HepG2 (cell line): ENCODE results near the gene AP4M1. TPM values are rescaled to one million over a fixed set of nuclear protein-coding genes. Genes with fewer than 3 reads are reported as not detected.

Experiments
- CBX5 ChIP-seq: sonication (generic); formaldehyde crosslinking; IDR thresholded peaks from 2 replicates; pipeline ENCODE4 v1.4.0; 2020; ENCODE audit warnings: missing genetic modification reagents, borderline replicate concordance
- EHMT2 ChIP-seq: fragments of 200-600 bp; sonication (generic); IDR thresholded peaks from 2 replicates; pipeline ENCODE4 v1.7.0; 2017; ENCODE audit warnings: antibody characterized with exemption, low read depth, low read length, borderline replicate concordance
- ESRRA ChIP-seq: sonication (generic); formaldehyde crosslinking; IDR thresholded peaks from 2 replicates; pipeline ENCODE4 v1.5.1; 2020; ENCODE audit warnings: mild to moderate bottlenecking, low read depth, missing genetic modification reagents
- FOXP1 ChIP-seq, 2 experiments: fragments of 450-650 bp in 1 of 2; IDR thresholded peaks; 2 replicates each; pipeline ENCODE4 v1.6.1; 2017 to 2018; ENCODE audit warnings: antibody characterized with exemption in 1 of 2
- GTF2F1 ChIP-seq: fragments of 150-350 bp; IDR thresholded peaks from 2 replicates; pipeline ENCODE4 v1.6.1; 2014; ENCODE audit warnings: low read length
- HMG20B ChIP-seq: conservative IDR thresholded peaks from 2 replicates; pipeline ENCODE4 v1.6.1; 2016; ENCODE audit warnings: missing genetic modification reagents, missing compliant biosample characterization
- HNRNPH1 ChIP-seq: fragments of 200-400 bp; formaldehyde crosslinking; optimal IDR thresholded peaks from 2 replicates; pipeline ENCODE3; 2017; ENCODE audit warnings: mild to moderate bottlenecking, low read depth, low read length
- KAT8 ChIP-seq: IDR thresholded peaks from 2 replicates; pipeline ENCODE4 v1.6.1; 2016; ENCODE audit warnings: missing genetic modification reagents, missing compliant biosample characterization
- MAFG ChIP-seq: sonication (generic); formaldehyde crosslinking; IDR thresholded peaks from 2 replicates; pipeline ENCODE4 v1.5.1; 2020; ENCODE audit warnings: mild to moderate bottlenecking, missing genetic modification reagents
- MAFK ChIP-seq, 2 experiments: IDR thresholded peaks in 1 of 2; conservative IDR thresholded peaks in 1 of 2; 2 replicates each; pipeline ENCODE4 v1.6.1; 2011; ENCODE audit warnings: improper control_type of control experiment in 2 of 2, low read length in 2 of 2
- MATR3 ChIP-seq: sonication (generic); formaldehyde crosslinking; IDR thresholded peaks from 2 replicates; pipeline ENCODE4 v1.4.0; 2020; ENCODE audit warnings: missing genetic modification reagents
- NCOR1 ChIP-seq: fragments of 200-600 bp; sonication (generic); IDR thresholded peaks from 2 replicates; pipeline ENCODE4 v1.7.0; 2017; ENCODE audit warnings: antibody characterized with exemption, low read length, borderline replicate concordance
- NFKBIZ ChIP-seq: IDR thresholded peaks from 2 replicates; pipeline ENCODE4 v1.6.1; 2018; ENCODE audit warnings: missing genetic modification reagents, missing compliant biosample characterization
- SATB2 ChIP-seq: sonication (generic); formaldehyde crosslinking; IDR thresholded peaks from 2 replicates; pipeline ENCODE4 v1.5.0; 2020; ENCODE audit warnings: missing genetic modification reagents
- ZNF260 ChIP-seq: sonication (generic); formaldehyde crosslinking; IDR thresholded peaks from 2 replicates; pipeline ENCODE4 v1.4.0; 2020; ENCODE audit warnings: missing genetic modification reagents, low read depth, mild to moderate bottlenecking, borderline replicate concordance
- ZNF329 ChIP-seq: sonication (generic); formaldehyde crosslinking; IDR thresholded peaks from 2 replicates; pipeline ENCODE4 v1.9.0; 2021; ENCODE audit warnings: low read depth, mild to moderate bottlenecking, missing genetic modification reagents
- ZNF570 ChIP-seq: sonication (generic); formaldehyde crosslinking; IDR thresholded peaks from 2 replicates; pipeline ENCODE4 v1.4.0; 2020; ENCODE audit warnings: mild to moderate bottlenecking, missing genetic modification reagents, borderline replicate concordance
- polyA plus RNA-seq, 8 experiments: library from polyadenylated mRNA; depleted of rRNA in 3 of 8; stranded (reverse) in 7 of 8; unstranded in 1 of 8; fragments of >200 nt; fragmentation: Illumina TruSeq in 4 of 8; extraction: Trizol in 4 of 8; gene quantifications; 2 replicates each; pipeline versions ENCODE4 v1.2.1 to v1.2.3, GENCODE V29; 2011 to 2016; ENCODE audit warnings: low read depth in 4 of 8, missing spikeins in 1 of 8, mixed read lengths in 1 of 8; ENCODE audit not compliant: insufficient read depth in 1 of 8
- total RNA-seq, 5 experiments: library from RNA; depleted of rRNA; stranded (reverse); fragments of >200 nt; fragmentation: Illumina TruSeq; extraction: Trizol; gene quantifications; 2 replicates each; pipeline ENCODE4 v1.2.3, GENCODE V29; 2016; ENCODE audit warnings: low read depth in 1 of 5
- TF ChIP-seq, protein P1 (sequence below): sonication (generic); formaldehyde crosslinking; IDR thresholded peaks from 2 replicates; pipeline ENCODE4 v1.4.0; 2020; ENCODE audit warnings: mild to moderate bottlenecking, missing genetic modification reagents, borderline replicate concordance
- TF ChIP-seq, protein P2 (sequence below): sonication (generic); formaldehyde crosslinking; IDR thresholded peaks from 2 replicates; pipeline ENCODE4 v1.8.0; 2022; ENCODE audit warnings: missing genetic modification reagents, mild to moderate bottlenecking, inconsistent platforms, borderline replicate concordance
- TF ChIP-seq, protein P3 (sequence below): sonication (generic); formaldehyde crosslinking; conservative IDR thresholded peaks from 2 replicates; pipeline ENCODE4 v1.4.0; 2020; ENCODE audit warnings: missing genetic modification reagents
- TF ChIP-seq, protein P4 (sequence below): sonication (generic); formaldehyde crosslinking; IDR thresholded peaks from 2 replicates; pipeline ENCODE4 v1.5.0; 2020; ENCODE audit warnings: mild to moderate bottlenecking, missing genetic modification reagents
- TF ChIP-seq, protein P5 (sequence below): sonication (generic); formaldehyde crosslinking; IDR thresholded peaks from 2 replicates; pipeline ENCODE4 v1.4.0; 2020; ENCODE audit warnings: low read depth, mild to moderate bottlenecking, missing genetic modification reagents

AP4M1 gene
- total and polyA plus RNA-seq, 2 of the 13 experiments (the other 11 are each of a cell fraction or from before 2014, with no cell fraction given), result 6.3 to 9.7 TPM

DNA sequence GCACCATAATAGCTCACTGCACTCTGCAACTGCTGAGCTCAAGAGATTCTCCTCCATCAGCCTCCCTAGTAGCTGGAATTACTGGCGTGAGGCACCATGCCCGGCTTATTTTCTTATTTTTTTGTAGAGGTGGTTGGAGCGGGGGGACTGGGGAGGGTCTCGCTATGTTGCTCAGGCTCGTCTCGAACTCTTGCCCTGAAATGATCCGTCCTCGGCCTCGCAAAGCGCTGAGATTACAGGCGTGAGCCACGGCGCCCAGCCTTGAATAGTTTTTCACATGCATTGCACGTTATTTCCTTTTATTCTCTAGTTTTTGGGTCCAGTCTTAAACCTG is 46.7 kb downstream of the AP4M1 start (continued):
- no peak for TF ChIP-seq MATR3 (CRISPR knock-in tag)
- TF ChIP-seq HMG20B (CRISPR knock-in tag), result no peak
- TF ChIP-seq NCOR1, result no peak
- no peak for TF ChIP-seq MAFG (CRISPR knock-in tag)
- TF ChIP-seq, protein P1, sequence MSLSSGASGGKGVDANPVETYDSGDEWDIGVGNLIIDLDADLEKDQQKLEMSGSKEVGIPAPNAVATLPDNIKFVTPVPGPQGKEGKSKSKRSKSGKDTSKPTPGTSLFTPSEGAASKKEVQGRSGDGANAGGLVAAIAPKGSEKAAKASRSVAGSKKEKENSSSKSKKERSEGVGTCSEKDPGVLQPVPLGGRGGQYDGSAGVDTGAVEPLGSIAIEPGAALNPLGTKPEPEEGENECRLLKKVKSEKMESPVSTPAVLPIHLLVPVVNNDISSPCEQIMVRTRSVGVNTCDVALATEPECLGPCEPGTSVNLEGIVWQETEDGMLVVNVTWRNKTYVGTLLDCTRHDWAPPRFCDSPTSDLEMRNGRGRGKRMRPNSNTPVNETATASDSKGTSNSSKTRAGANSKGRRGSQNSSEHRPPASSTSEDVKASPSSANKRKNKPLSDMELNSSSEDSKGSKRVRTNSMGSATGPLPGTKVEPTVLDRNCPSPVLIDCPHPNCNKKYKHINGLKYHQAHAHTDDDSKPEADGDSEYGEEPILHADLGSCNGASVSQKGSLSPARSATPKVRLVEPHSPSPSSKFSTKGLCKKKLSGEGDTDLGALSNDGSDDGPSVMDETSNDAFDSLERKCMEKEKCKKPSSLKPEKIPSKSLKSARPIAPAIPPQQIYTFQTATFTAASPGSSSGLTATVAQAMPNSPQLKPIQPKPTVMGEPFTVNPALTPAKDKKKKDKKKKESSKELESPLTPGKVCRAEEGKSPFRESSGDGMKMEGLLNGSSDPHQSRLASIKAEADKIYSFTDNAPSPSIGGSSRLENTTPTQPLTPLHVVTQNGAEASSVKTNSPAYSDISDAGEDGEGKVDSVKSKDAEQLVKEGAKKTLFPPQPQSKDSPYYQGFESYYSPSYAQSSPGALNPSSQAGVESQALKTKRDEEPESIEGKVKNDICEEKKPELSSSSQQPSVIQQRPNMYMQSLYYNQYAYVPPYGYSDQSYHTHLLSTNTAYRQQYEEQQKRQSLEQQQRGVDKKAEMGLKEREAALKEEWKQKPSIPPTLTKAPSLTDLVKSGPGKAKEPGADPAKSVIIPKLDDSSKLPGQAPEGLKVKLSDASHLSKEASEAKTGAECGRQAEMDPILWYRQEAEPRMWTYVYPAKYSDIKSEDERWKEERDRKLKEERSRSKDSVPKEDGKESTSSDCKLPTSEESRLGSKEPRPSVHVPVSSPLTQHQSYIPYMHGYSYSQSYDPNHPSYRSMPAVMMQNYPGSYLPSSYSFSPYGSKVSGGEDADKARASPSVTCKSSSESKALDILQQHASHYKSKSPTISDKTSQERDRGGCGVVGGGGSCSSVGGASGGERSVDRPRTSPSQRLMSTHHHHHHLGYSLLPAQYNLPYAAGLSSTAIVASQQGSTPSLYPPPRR (CRISPR knock-in tag), result no peak
- no peak for TF ChIP-seq NFKBIZ (CRISPR knock-in tag)
- TF ChIP-seq FOXP1 (IDR thresholded peaks at IDR 0.05), result no peak
- no peak for TF ChIP-seq FOXP1 (CRISPR knock-in tag; IDR thresholded peaks at IDR 0.05)
- TF ChIP-seq KAT8 (CRISPR knock-in tag), result no peak
- TF ChIP-seq MAFK (conservative IDR thresholded peaks at IDR 0.05 in 1 of 2, IDR thresholded peaks at IDR 0.05 in 1 of 2; ENCODE audit: low read length in 2 of 2), result no peak
- no peak for TF ChIP-seq GTF2F1
- TF ChIP-seq EHMT2, result no peak
- TF ChIP-seq, protein P2, sequence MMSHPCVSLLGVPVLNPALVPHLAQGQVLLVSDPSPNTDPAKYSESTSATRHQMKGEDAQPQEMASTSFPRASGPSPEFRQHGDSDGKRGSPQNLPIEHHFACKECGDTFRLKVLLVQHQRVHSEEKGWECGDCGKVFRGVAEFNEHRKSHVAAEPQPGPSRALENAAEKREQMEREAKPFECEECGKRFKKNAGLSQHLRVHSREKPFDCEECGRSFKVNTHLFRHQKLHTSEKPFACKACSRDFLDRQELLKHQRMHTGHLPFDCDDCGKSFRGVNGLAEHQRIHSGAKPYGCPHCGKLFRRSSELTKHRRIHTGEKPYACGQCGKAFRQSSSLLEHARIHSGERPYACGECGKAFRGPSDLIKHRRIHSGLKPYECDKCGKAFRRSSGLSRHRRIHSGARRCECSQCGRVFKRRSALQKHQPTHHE (CRISPR knock-in tag), result no peak
- TF ChIP-seq, protein P3, sequence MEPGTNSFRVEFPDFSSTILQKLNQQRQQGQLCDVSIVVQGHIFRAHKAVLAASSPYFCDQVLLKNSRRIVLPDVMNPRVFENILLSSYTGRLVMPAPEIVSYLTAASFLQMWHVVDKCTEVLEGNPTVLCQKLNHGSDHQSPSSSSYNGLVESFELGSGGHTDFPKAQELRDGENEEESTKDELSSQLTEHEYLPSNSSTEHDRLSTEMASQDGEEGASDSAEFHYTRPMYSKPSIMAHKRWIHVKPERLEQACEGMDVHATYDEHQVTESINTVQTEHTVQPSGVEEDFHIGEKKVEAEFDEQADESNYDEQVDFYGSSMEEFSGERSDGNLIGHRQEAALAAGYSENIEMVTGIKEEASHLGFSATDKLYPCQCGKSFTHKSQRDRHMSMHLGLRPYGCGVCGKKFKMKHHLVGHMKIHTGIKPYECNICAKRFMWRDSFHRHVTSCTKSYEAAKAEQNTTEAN (CRISPR knock-in tag), result no peak
- TF ChIP-seq, protein P4, sequence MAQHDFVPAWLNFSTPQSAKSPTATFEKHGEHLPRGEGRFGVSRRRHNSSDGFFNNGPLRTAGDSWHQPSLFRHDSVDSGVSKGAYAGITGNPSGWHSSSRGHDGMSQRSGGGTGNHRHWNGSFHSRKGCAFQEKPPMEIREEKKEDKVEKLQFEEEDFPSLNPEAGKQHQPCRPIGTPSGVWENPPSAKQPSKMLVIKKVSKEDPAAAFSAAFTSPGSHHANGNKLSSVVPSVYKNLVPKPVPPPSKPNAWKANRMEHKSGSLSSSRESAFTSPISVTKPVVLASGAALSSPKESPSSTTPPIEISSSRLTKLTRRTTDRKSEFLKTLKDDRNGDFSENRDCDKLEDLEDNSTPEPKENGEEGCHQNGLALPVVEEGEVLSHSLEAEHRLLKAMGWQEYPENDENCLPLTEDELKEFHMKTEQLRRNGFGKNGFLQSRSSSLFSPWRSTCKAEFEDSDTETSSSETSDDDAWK (CRISPR knock-in tag), result no peak
- TF ChIP-seq SATB2 (CRISPR knock-in tag), result no peak
- TF ChIP-seq HNRNPH1, result no peak
- TF ChIP-seq ZNF260 (CRISPR knock-in tag), result no peak
- TF ChIP-seq ZNF329 (CRISPR knock-in tag), result 0 out of 2 replicates have a peak, but pooled peaks have one; percentile 28
- no peak for TF ChIP-seq CBX5 (CRISPR knock-in tag)
- no peak for TF ChIP-seq ZNF570 (CRISPR knock-in tag)
- TF ChIP-seq, protein P5, sequence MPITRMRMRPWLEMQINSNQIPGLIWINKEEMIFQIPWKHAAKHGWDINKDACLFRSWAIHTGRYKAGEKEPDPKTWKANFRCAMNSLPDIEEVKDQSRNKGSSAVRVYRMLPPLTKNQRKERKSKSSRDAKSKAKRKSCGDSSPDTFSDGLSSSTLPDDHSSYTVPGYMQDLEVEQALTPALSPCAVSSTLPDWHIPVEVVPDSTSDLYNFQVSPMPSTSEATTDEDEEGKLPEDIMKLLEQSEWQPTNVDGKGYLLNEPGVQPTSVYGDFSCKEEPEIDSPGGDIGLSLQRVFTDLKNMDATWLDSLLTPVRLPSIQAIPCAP (CRISPR knock-in tag), result no peak
- no peak for TF ChIP-seq ESRRA (CRISPR knock-in tag)
